ENCODE results near the gene OSMR. TPM values are rescaled to one million over a fixed set of nuclear protein-coding genes. Genes with fewer than 3 reads are reported as not detected.

Gene OSMR
- total RNA-seq, 1 donor from 2014 or later, result 0.58 TPM

- DNase-seq (ENCODE audit: low spot score), result no peak
- no peak overlapping the region for H3K9ac ChIP-seq
- no peak overlapping the region for H2AFZ ChIP-seq (replicated peaks)
- H3K27ac ChIP-seq, result no peak overlapping the region
- no peaks in the 10 kb centered on the region for H4K20me1 ChIP-seq (ENCODE audit: low read depth)
- H3K36me3 Mint-ChIP-seq, result peaks cover 2% of the 10 kb centered on the region
- H3K4me3 ChIP-seq, result no peak overlapping the region
- H3K79me2 ChIP-seq (ENCODE audit: low read depth), result no peaks in the 10 kb centered on the region
- peaks cover 13% of the 10 kb centered on the region for H3F3A ChIP-seq (ENCODE audit: low read depth)
- H3K9me3 ChIP-seq (ENCODE audit: low read depth), result no peaks in the 10 kb centered on the region
- no peak for TF ChIP-seq EZH2 (IDR thresholded peaks at IDR 0.05)
- TF ChIP-seq EZH2phosphoT487 (IDR thresholded peaks at IDR 0.05), result no peak
- TF ChIP-seq CTCF (IDR thresholded peaks at IDR 0.05), result no peak
- peaks cover 2% of the 10 kb centered on the region for H3K27me3 Mint-ChIP-seq (ENCODE audit: insufficient read depth, low read depth)
- no peak overlapping the region for H3K27ac Mint-ChIP-seq
- H3K4me3 Mint-ChIP-seq, result no peak overlapping the region
- no peak overlapping the region for H3K4me2 ChIP-seq
- no peaks in the 10 kb centered on the region for H3K36me3 ChIP-seq
- H3K4me1 Mint-ChIP-seq, result peaks cover 11% of the 10 kb centered on the region
- H3K27me3 ChIP-seq, result no peaks in the 10 kb centered on the region
- H3K4me1 ChIP-seq, result no peaks in the 10 kb centered on the region
- H3K9me3 Mint-ChIP-seq, result peaks cover 7% of the 10 kb centered on the region
Observed at GRCh38 chr5:38824821-38825220, 21.0 kb upstream of the OSMR start.

- Mint-ChIP-seq H3K9me3 (peaks cover 7% of the 10 kb centered on the region), H3K4me1 (peaks cover 11% of the 10 kb centered on the region), H3K27ac (no peak overlapping the region), H3K4me3 (no peak overlapping the region), H3K27me3 (ENCODE audit: insufficient read depth, low read depth) (peaks cover 2% of the 10 kb centered on the region), H3K36me3 (peaks cover 2% of the 10 kb centered on the region)
- TF ChIP-seq CTCF (IDR thresholded peaks at IDR 0.05), result no peak
- no peak for TF ChIP-seq EZH2 (IDR thresholded peaks at IDR 0.05)
- no peak for TF ChIP-seq EZH2phosphoT487 (IDR thresholded peaks at IDR 0.05)
- H3K9ac ChIP-seq, result no peak overlapping the region
- no peak overlapping the region for H2AFZ ChIP-seq (replicated peaks)
- no peaks in the 10 kb centered on the region for H3K27me3 ChIP-seq
- H3K79me2 ChIP-seq (ENCODE audit: low read depth), result no peaks in the 10 kb centered on the region
- no peaks in the 10 kb centered on the region for H3K4me1 ChIP-seq
- no peak for DNase-seq (ENCODE audit: low spot score)
- H3F3A ChIP-seq (ENCODE audit: low read depth), result peaks cover 13% of the 10 kb centered on the region
- no peaks in the 10 kb centered on the region for H3K9me3 ChIP-seq (ENCODE audit: low read depth)
- H3K36me3 ChIP-seq, result no peaks in the 10 kb centered on the region
- no peak overlapping the region for H3K27ac ChIP-seq
- H4K20me1 ChIP-seq (ENCODE audit: low read depth), result no peaks in the 10 kb centered on the region
- H3K4me2 ChIP-seq, result no peak overlapping the region
- H3K4me3 ChIP-seq, result no peak overlapping the region
Observed at GRCh38 chr5:38825494-38825893, 20.3 kb upstream of the OSMR start.

GRCh38 chr5:38827525-38827924 is 18.3 kb upstream of the OSMR start:
- H3K9ac ChIP-seq, result no peak overlapping the region
- TF ChIP-seq EZH2 (IDR thresholded peaks at IDR 0.05), result no peak

GRCh38 chr5:38830521-38831051 is 15.2 kb upstream of the OSMR start:
- H3F3A ChIP-seq (ENCODE audit: low read depth), result peaks cover 3% of the 10 kb centered on the region
- H3K27me3 ChIP-seq, result no peaks in the 10 kb centered on the region
- Mint-ChIP-seq H3K27ac (no peak overlapping the region), H3K4me1 (peaks cover 13% of the 10 kb centered on the region), H3K36me3 (no peaks in the 10 kb centered on the region), H3K27me3 (ENCODE audit: insufficient read depth, low read depth) (peaks cover 6% of the 10 kb centered on the region), H3K4me3 (no peak overlapping the region), H3K9me3 (no peaks in the 10 kb centered on the region)
- no peak overlapping the region for H3K9ac ChIP-seq
- peaks cover 2% of the 10 kb centered on the region for H3K4me1 ChIP-seq
- H4K20me1 ChIP-seq (ENCODE audit: low read depth), result no peaks in the 10 kb centered on the region
- no peak overlapping the region for H3K27ac ChIP-seq
- no peak overlapping the region for H3K4me3 ChIP-seq
- H2AFZ ChIP-seq (replicated peaks), result no peak overlapping the region
- no peaks in the 10 kb centered on the region for H3K79me2 ChIP-seq (ENCODE audit: low read depth)
- no peak overlapping the region for H3K4me2 ChIP-seq
- H3K9me3 ChIP-seq (ENCODE audit: low read depth), result no peaks in the 10 kb centered on the region
- DNase-seq (ENCODE audit: low spot score), result no peak
- no peaks in the 10 kb centered on the region for H3K36me3 ChIP-seq
- TF ChIP-seq CTCF (IDR thresholded peaks at IDR 0.05) (no peak), EZH2phosphoT487 (IDR thresholded peaks at IDR 0.05) (no peak), EZH2 (IDR thresholded peaks at IDR 0.05) (no peak)

More at GRCh38 chr5:38827525-38827924, 18.3 kb upstream of the OSMR start:
- Mint-ChIP-seq H3K27me3 (ENCODE audit: insufficient read depth, low read depth) (peaks cover 6% of the 10 kb centered on the region), H3K36me3 (peaks cover 2% of the 10 kb centered on the region), H3K4me3 (no peak overlapping the region), H3K4me1 (peaks cover 11% of the 10 kb centered on the region), H3K9me3 (peaks cover 3% of the 10 kb centered on the region), H3K27ac (no peak overlapping the region)
- Histone ChIP-seq H3F3A (ENCODE audit: low read depth) (peaks cover 8% of the 10 kb centered on the region), H3K4me2 (no peak overlapping the region), H2AFZ (replicated peaks) (no peak overlapping the region), H3K4me3 (no peak overlapping the region), H3K27me3 (no peaks in the 10 kb centered on the region), H3K9me3 (ENCODE audit: low read depth) (no peaks in the 10 kb centered on the region), H3K36me3 (no peaks in the 10 kb centered on the region), H3K79me2 (ENCODE audit: low read depth) (no peaks in the 10 kb centered on the region), H3K27ac (no peak overlapping the region), H3K4me1 (no peaks in the 10 kb centered on the region), H4K20me1 (ENCODE audit: low read depth) (no peaks in the 10 kb centered on the region)
- no peak for DNase-seq (ENCODE audit: low spot score)
